NCI-H446 (cell line): Measurements from ENCODE around the gene CDKL4.
A peak's percentile ranks its signal among the peaks of the same experiment; 100 is the strongest.
"Not testable (repeated sequence)": the region's sequence is repeated elsewhere in the genome, so short reads cannot be mapped to it uniquely, and the experiment has no call there.

ENCODE experiments used
- DNase-seq, 2 experiments: peaks; one replicate each; lab custom pipeline; 2025; lab: John Stamatoyannopoulos, UW

CDKL4 gene

GRCh38 chr2:39141334-39142271 lies 102.2 kb downstream of the CDKL4 start:
- DNase-seq, result peak in 1 of 2 experiments; percentile 51

GRCh38 chr2:39140948-39141333 lies 102.8 kb downstream of the CDKL4 start:
- DNase-seq, result not testable (repeated sequence)

- no peak for DNase-seq
These were observed 103.4 kb downstream of the CDKL4 start for GRCh38 chr2:39140322-39140847.

- no peak for DNase-seq
These were observed 104.1 kb downstream of the CDKL4 start for GRCh38 chr2:39139511-39140237.

GRCh38 chr2:39138837-39139211 lies 104.9 kb downstream of the CDKL4 start:
- no peak for DNase-seq

- not testable (repeated sequence) for DNase-seq
These were observed 105.5 kb downstream of the CDKL4 start for GRCh38 chr2:39138187-39138836.

GRCh38 chr2:39136799-39137198 lies 107.0 kb downstream of the CDKL4 start:
- no peak for DNase-seq

- no peak for DNase-seq
These were observed 108.0 kb downstream of the CDKL4 start for GRCh38 chr2:39135690-39136259.

GRCh38 chr2:39133215-39133851 lies 110.4 kb downstream of the CDKL4 start:
- DNase-seq, result no peak

GRCh38 chr2:39128919-39129391 lies 114.8 kb downstream of the CDKL4 start:
- DNase-seq, result no peak

- no peak for DNase-seq
These were observed 115.8 kb downstream of the CDKL4 start for GRCh38 chr2:39127973-39128372.
